ENCODE measurements around the gene SLC30A1.
A peak's percentile ranks its signal among the peaks of the same experiment; 100 is the strongest.
"Not testable (repeated sequence)": the region's sequence is repeated elsewhere in the genome, so short reads cannot be mapped to it uniquely, and the experiment has no call there.

SLC30A1 gene

GRCh38 chr1:211578640-211579439, at the start of gene SLC30A1:
Gene SLC30A1, minus strand, starts transcription at chr1:211579161. Its CDS starts 549 bp downstream, at chr1:211578612.
- Mint-ChIP-seq H3K4me3 (peak within 1 kb of the TSS; percentile 96 to 99 (median 98)), H3K27me3 (ENCODE audit: low read depth) (peaks cover 5% of the 10 kb centered on the region), H3K9me3 (no peaks in the 10 kb centered on the region), H3K27ac (peak within 1 kb of the TSS; percentile 69 to 98 (median 92)), H3K36me3 (ENCODE audit: low read depth) (peaks cover 14% of the 10 kb centered on the region), H3K4me1 (peaks cover 50% of the 10 kb centered on the region)
- no peak for TF ChIP-seq CTCF (IDR thresholded peaks at IDR 0.05; ENCODE audit: unreplicated experiment in 3 of 3)

GRCh38 chr1:211628417-211628816, 49.5 kb upstream of the SLC30A1 start:
- H3K27me3 Mint-ChIP-seq (ENCODE audit: low read depth), result peaks cover 8% of the 10 kb centered on the region
- H3K36me3 Mint-ChIP-seq (ENCODE audit: low read depth), result no peaks in the 10 kb centered on the region
- TF ChIP-seq CTCF (IDR thresholded peaks at IDR 0.05; ENCODE audit: unreplicated experiment in 3 of 3), result no peak
- no peaks in the 10 kb centered on the region for H3K9me3 Mint-ChIP-seq
- H3K27ac Mint-ChIP-seq, result peak overlapping the region in 1 of 3 experiments; percentile 50
- peaks cover 29% of the 10 kb centered on the region for H3K4me1 Mint-ChIP-seq
- H3K4me3 Mint-ChIP-seq, result peak overlapping the region in 1 of 3 experiments; percentile 19

GRCh38 chr1:211627259-211627658, 48.3 kb upstream of the SLC30A1 start:
- TF ChIP-seq CTCF (IDR thresholded peaks at IDR 0.05; ENCODE audit: unreplicated experiment in 3 of 3), result no peak
- Mint-ChIP-seq H3K9me3 (no peaks in the 10 kb centered on the region), H3K36me3 (ENCODE audit: low read depth) (no peaks in the 10 kb centered on the region)

GRCh38 chr1:211625866-211626265, 46.9 kb upstream of the SLC30A1 start:
- not testable (repeated sequence) for H3K27ac Mint-ChIP-seq; H3K9me3 Mint-ChIP-seq; H3K4me3 Mint-ChIP-seq; H3K36me3 Mint-ChIP-seq (ENCODE audit: low read depth)
- peaks cover 10% of the 10 kb centered on the region for H3K27me3 Mint-ChIP-seq (ENCODE audit: low read depth)
- peaks cover 19% of the 10 kb centered on the region for H3K4me1 Mint-ChIP-seq

More at GRCh38 chr1:211627259-211627658, 48.3 kb upstream of the SLC30A1 start:
- Mint-ChIP-seq H3K27ac (no peak overlapping the region), H3K4me3 (no peak overlapping the region), H3K4me1 (peaks cover 26% of the 10 kb centered on the region), H3K27me3 (ENCODE audit: low read depth) (peaks cover 10% of the 10 kb centered on the region)

- no peak overlapping the region for H3K27ac Mint-ChIP-seq
- peaks cover 15% of the 10 kb centered on the region for H3K4me1 Mint-ChIP-seq
- TF ChIP-seq CTCF (IDR thresholded peaks at IDR 0.05; ENCODE audit: unreplicated experiment in 3 of 3), result no peak
- no peaks in the 10 kb centered on the region for H3K36me3 Mint-ChIP-seq (ENCODE audit: low read depth)
- peaks cover 10% of the 10 kb centered on the region for H3K27me3 Mint-ChIP-seq (ENCODE audit: low read depth)
- H3K4me3 Mint-ChIP-seq, result no peak overlapping the region
- no peaks in the 10 kb centered on the region for H3K9me3 Mint-ChIP-seq
Measured at GRCh38 chr1:211625040-211625439, 46.1 kb upstream of the SLC30A1 start.

- Mint-ChIP-seq H3K4me1 (peaks cover 9% of the 10 kb centered on the region), H3K27me3 (ENCODE audit: low read depth) (peaks cover 10% of the 10 kb centered on the region), H3K27ac (no peak overlapping the region), H3K9me3 (no peaks in the 10 kb centered on the region), H3K4me3 (no peak overlapping the region), H3K36me3 (ENCODE audit: low read depth) (no peaks in the 10 kb centered on the region)
- TF ChIP-seq CTCF (IDR thresholded peaks at IDR 0.05; ENCODE audit: unreplicated experiment in 3 of 3), result no peak
Measured at GRCh38 chr1:211623515-211623914, 44.6 kb upstream of the SLC30A1 start.
